ENCODE data around the gene STK25.
"Not testable (repeated sequence)": the region's sequence is repeated elsewhere in the genome, so short reads cannot be mapped to it uniquely, and the experiment has no call there.

Gene STK25

DNA sequence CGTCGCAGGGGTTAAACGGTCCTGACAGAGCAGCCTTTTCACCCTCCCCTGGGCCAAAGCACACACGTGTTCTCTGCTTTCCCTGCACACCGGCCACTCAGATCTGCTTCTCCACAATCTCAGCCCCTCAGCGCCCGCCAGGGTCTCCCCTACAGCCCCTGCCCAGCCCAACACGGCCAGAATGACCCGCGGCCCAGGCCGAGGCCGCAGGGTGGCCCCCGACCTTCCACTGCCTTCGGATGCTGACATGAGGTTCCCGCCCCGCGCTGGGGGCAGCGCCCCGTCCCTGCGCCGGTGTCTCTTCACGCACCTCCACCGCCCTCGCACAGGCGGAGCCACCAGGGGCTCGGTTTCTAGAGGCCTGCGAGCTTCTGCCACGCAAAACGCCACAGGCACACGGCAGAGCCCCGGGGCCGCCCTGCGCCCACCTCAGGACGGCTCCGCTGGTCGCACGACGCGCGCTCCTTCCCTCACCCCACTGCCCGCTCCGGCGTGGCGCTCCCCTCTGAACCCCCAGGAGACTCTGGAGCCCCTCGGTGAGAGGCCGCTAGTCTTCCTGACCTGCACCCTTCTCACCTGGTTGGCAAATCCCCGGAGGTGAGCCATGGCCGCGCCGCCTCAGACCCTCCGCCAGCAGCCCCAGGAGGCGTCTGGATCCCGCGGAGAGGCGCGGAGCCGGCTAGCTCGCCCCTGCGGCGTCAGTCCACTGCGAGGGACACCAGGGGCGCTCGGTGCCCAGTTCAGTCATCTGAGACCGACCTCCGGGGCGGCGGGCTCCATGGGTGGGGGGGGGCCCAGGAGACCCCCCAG is 749 bp downstream of the STK25 start:
- DNase-seq = peak; percentile 16 to 79

DNA sequence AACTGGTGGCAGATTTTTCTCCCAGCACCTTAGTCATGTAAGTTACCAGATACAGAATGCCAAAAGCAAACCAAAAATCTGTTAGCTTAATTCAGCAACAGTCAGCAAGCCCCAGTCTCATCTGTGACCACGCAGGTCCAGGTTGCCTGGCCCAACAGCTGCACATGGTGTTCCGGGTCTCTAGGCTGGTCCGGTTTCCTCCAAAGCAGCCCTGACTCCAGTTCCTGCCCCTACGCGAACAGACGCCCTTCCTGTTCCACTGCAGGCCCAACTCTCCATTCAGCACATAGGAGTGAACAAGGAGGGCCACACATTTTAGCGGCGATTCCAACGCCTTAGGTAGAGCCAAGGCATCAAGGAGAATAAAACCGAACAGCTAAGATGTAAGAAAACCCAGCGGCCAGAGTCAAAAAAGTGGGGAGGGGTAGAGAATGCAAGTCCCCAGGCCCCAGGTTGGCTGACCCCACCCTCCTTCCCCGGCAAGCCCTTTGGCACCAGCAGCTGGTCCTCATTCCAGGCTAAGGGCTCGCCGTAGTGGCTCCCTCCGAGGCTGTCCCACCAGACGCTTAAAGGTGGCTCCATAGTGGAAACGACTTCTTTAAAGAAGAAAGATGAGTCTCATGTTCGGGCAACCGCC is 1.5 kb downstream of the STK25 start:
- no peak for DNase-seq

DNA sequence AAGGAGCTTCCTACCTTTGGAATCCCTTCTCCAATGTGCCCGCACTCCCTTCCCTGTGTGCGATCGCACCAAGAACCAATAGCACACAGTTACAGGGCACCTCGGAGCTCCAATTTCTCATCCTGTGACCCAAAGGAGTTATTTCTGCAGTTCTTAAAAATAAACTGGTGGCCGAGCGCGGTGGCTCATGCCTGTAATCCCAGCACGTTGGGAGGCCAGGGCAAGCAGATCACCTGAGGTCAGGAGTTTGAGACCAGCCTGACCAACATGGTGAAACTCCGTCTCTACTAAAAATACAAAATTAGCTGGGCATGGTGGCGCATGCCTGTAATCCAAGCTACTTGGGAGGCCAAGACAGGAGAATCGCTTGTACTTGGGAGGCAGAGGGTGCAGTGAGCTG is 2.1 kb downstream of the STK25 start:
- not testable (repeated sequence) for DNase-seq

DNA sequence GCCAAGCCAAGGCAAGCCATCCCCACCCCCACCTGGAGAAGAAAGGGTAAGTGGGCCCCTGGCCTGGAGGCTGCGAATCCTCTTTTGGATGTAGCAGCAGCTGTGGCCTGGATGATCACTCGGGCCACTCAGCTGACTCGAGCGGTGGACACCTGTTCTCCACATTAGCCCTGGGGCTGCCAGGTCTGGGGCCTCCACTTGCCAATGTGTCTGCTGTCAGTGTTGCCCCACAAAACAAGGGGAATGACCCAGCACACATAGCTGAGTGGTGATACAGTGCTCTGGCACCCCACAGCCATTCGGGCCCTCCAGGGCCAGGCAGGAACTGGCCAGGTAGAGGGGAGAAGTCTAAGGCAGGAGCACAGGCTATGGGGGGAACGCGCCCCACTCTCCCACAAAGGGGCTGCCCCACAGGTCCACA is 2.6 kb downstream of the STK25 start:
- DNase-seq = no peak

DNA sequence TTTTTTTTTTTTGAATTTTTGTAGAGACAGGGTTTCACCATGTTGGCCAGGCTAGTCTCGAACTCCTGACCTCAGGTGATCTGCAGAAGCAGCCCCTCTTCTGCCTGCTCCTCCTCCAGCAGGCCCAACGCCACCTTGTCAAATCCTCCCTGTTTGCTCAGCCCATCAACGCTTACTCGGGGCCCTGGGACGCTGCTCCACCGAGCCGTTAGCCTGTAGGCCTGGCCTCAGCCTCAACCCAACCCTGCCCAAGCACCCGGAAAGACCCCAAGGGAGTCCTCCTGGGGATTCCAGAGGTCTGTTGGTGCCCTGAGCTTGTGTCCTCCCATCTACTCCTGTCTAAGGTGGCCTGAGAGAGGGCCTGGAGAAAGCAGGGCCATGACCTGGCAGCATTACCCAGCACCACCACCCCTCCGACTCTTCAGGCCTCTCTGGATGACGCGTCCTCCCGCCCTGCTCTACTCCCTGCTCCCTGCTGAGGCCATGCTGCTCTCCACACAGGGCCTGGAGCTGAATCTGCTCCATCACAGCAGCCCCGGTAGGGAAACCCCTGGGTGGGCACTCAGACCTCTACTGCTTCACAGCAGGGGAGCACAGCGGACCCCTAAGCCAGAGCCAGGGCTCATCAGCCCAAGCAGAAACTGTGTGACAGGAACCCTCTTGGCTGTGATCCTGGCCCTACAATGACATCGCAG is 3.2 kb downstream of the STK25 start:
- no peak for DNase-seq

DNA sequence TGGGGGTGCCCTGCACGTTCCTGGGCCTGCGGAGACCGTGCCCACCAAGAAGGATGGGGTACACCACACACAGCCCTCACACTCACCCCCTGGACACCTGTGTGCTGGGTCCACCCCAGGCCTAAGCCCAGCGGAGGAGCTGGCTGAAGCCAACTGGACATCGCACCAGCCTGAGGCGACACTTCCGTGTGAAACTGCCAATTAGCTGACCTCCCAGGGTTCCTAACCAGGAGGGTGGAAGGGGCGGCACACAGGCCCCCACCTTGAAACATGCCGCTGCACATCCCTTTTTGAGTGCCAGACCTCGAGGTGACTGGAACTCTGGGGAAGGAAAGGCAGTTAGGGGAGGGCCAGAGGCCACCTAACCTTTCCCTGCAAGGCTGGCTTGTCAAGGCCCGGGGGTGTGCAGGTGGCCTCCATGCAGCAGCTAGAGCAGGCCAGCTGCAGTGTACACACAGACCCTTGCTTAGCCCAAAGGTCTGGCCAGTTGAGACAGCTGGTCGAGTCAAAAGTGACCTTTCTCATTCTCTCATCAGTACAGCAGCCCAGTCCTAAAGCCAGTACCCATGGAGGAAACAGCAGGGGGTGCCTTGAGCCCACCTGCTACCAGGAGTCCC is 4.5 kb downstream of the STK25 start:
- DNase-seq = no peak

DNA sequence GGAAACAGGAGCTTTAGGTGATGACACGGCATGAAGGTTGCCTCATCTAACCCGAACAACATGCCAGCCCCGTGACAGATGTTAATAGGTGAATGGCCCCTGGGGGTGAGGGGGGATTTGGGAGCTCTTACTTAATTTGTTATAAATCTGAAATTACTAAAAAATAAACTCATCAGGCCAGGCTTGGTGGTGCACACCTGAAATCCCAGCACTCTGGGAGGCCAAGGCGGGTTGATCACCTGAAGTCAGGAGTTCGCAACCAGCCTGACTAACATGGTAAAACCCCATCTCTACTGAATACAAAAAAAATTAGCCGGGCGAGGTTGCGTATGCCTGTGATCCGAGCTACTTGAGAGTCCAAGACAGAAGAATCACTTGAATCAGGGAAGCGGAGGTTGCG is 6.1 kb downstream of the STK25 start:
- no peak for DNase-seq

DNA sequence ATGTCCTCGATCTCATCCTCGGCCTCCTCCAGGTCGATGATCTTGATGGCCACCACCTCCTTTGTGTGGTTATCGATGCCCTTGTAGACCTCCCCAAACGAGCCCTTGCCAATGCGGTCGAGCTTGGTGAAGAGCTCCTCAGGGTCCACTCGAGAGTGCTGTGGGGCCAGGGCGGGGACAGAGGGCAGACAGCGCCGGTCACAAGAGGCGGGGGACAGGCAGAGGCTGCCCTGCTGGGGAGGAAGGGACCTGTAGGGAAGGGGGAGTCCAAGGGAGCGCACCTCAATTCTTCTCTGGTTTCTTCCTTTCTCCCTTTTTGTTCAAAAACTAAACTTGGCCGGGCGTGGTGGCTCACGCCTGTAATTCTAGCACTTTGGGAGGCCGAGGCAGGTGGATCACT is 6.8 kb downstream of the STK25 start:
- DNase-seq = no peak

DNA sequence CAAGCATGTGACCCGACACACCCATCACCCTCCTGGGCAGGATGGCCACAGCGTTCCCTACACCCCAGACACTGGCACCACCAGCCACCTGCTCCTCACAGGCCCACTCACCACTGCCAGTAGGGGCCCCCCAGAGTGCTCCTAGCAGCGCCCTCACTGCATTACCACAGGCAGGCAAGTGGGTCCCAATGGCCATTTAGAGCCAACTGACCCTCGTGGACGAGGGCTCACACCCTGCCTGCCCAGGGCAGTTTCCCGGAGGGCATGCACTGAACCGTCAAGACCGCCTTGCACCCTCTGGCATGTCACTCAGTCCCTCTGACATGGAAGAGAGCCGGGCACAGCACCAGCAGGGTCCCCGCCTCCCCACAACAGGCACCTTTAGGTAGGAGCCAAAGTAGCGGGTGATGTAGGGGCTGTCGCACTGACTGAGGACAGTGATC is 7.3 kb downstream of the STK25 start:
- no peak for DNase-seq

DNA sequence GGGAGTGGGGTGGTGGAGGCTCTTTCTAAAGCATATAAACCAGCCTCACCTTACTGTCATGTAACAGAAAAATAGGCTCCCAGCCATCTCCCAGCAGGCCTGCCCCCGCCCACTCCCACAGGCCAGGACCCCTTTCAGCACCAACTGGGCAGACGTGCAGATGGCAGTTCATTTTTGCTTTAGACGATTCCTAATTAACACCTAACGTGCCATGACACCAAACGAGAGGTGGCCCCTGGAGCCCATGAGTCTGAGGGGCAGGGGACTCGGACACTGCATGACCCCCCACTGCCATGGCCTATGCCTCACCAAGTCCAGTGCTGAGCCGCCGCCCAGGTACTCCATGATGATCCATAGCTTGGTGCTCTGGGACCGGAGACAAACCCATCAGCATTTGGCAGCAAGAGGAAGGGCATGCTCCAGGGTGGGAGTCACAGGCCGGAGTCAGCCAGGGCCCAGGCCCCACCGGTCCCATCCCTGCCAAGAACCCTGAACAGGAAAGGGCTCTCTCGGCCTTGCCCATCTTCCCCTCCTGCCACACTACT is 7.9 kb downstream of the STK25 start:
- DNase-seq = no peak

DNA sequence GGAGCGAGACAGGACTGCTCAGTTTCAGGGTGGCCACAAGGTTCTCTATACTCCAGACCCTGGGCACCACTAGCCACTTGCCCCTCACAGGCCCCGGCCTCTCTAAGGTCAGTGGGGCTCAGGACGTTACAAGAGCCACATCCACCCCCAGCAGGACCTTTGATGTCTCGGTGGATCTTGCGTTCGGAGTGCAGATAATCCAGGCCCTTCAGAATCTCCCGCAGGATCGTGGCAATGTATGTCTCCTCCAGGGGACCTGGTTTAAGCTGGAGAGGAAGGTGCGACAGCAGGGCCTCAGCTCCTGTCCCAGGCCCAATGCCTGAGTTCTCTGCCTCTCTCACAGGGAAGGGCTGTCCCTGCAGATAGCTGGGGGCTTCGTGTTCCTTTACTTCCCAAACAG is 8.4 kb downstream of the STK25 start:
- DNase-seq = no peak

DNA sequence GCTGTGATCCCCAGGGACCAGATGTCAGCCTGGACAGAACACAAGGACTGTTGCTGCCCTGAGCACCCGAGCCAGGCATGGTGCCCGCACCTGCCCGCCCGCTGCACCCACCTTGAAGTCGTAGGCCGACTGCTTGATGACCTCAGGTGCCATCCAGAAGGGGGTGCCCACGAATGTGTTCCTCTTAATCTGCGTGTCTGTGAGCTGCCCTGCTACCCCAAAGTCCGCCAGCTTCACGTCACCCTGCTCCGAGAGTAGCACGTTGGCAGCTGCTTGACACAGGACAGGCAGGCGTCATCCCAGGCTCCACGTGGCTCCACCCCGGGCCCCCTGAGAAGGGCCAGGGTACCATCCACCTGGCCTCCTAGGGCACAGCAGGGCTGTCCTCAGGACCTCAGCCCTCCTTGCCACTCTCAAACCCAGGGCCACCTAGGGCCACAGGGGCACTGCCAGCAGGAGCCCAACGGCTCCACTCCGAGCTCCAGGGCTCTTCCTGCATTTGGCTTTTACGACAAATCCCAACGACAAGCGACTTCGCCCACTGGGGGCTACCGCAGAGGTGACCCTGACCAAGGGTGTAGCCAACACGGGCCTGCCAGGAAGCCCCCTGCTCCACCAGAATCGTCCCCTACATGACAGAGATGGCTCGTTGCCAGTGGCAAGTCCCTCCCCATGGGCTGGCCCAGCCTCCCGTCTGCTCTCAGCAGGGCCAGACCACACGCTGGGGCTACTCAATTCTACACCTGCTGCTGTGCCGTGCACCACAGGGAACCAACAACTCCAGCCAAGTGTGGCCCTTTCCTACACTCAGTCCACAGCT is 9.0 kb downstream of the STK25 start:
- no peak for DNase-seq

DNA sequence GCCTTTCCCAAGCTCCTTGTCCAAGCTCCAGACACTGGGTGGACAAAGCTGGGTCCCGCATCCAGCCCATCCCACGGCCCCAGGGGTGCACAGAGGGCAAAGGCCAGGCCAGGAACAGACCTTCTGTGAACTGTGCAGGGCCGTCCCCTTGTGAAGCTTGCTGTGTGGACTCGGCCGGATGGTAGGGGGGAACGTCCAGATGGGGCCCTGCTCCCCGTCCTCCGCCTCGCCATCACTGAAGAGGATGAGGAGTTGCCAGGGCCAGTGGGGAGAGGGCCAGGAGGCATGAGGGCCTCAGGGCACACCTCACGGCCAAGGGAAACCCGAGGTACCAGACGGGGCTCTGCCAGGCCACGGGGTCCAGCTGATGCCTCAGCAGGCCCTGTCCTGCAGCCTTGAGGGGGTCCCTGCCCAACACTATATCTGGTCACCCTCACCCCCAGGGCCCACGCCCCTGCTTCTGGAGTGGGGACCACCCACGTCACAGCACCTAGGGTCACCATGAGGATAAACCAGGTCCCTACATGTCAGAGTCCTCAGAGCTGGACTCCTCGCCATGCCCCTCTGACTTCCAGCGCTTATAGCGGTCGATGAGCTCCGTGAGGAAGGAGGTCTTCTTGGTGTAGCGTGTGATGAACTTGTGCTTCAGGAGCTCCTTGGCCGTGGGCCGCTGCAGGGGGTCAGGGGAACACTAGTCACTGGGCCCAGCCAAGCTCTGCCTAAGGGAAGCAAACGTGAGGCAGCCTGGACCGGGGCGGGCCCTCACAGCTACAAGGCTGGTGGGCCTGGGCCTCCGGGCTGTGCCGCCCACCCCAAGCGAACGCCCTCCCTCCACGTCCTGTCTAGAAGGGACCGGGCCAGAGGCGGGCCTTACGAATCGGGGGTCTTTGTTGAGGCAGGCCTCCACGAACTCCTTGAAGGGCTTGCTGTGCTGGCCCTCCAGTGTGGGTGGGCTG is 10.0 kb downstream of the STK25 start:
- no peak for DNase-seq

DNA sequence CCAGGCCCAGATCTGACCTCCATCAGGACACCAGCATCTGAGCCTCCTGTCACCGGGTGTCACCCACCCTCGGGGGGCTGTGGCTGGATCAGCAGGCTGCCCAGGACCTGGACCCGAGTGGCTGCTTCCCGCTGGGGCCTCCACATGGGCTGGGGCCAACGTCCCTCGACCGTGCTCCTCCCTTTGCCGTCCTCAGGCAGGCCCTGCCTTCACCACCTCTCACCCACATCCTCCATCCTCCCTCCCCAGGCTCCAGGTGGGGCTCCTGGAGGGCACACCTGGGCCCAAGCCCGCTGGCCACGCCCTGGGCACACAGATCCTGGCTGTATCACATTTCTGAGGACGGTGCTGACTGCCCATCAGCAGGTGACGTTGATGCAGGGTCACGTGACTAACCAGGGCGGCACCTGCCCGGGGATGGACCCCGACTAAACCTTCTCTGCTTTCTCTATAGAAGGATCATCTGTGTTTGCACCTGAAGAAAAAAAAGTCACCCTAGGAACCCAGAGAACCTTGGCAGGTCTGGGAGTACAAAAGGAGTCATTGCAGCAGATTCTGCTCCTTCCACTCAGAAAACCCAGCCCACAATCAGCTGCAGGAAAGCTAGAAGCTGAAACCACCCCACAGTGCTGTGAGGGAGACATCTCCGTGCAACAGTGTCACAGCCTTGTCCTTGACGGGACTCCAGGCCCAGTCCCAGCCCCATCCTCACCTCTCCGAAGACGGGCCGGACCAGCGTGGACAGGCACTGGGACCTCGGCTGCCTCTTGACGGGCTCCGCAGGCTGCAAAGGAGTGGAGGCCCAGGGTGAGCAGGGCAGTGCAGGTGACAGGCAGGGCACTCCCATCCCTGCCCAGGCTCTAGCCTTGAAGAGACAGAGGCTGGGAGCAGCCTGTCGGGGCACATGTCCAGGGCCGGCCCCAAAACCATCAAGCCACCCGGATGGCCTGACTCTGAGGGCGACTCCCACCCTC is 11.2 kb downstream of the STK25 start:
- DNase-seq = peak in 1 of 2 experiments; percentile 57

DNA sequence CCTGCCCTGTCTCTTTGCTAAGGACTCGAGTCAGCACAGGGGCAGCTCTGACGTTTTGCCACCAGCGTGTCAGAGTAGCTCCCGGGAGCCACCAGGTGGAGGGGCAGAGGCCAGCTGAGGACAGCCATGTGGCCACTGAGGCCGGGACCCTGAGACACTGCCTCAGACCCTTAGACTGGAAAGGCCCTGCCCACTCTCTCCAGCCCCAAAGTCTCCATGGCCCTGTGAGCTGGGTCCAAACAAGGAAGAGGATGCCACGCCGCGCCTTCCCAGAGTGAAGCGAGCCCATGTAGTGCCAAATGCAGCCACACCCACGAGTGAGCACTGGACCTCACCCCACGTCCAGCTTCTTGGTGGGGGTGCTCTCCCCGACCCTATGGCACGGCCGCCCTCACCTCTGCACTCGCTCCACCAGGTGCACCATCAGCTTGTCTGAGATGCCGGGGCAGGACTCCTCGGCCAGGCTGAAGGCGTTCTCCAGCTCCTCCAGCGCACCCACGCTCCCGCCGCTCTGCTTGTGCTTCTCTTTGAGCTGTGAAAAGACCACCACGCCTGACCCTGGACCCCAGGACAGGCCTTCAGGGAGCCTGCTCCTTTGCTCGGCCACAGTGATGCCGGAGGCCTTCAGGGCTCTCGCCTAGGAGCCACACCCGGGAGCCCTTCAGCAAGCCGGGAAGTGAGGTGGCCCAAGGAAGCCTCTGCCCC is 12.2 kb downstream of the STK25 start:
- DNase-seq = no peak

DNA sequence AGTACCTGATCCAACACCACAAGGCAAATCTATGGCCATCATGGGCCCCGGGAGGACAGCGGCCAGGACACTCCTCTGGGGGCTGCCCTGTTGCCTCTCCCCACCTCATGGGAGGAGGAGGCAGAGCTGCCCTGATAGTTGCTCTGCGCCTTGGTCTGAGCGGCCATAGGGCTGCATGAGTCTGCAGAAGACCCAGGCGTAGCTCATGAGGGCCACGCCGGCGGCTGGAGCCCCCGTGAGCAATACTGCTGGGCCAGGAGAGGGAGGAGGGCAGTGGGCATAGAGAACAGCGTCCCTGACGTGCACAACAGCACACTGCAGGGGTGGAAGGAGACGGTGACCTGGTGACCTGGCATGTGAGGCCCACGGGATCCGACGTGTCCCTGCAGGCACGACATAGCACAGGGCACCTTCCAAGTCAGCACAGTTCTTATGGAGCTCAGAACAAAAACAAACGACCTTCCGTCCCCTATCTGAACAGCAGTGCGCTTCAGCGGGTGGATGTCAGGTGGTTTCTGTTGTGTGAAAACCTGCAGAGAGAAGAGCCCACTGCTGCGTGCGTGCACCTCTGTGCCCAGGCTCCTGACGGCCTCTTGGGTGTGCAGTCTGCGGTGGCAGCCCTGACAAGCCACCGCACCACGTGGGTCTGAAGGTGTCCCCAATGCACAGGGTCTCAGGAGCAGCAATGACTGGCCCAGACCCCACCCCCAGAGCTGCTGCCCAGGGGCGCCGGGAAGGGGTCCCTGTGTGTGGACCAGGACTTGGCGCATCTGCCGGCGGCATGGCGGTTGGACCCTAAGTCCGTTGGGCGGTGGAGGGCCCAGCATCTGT is 13.0 kb downstream of the STK25 start:
- DNase-seq = no peak

DNA sequence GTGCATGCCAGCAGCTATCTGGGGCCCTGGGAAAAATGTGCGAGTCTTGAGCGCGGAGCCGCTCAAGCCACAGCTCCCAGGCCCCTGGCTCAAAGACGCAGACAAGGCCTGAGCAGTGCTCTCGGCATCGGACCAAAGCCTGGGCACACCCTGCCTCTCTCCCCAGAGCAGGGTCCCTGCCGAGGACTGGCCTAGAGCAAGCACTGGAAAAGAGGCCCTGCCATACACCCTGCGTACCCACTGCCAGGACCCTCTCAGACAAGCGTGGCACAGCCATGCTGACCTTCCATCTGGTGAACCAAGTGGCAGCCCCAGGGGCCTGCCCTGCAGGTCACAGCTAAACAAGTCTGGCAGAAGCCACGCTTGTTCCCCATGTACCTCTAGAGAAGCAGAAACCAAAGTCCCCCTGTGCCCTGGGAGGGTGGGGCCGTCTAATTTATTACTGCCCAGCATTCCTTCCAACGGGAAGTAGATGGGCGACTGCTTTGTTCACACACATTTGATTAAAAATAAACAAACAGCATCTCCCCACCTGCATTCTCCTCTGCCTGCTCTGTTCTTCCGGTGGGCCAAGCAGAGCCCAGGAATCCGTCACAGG is 14.0 kb downstream of the STK25 start:
- DNase-seq = no peak

DNA sequence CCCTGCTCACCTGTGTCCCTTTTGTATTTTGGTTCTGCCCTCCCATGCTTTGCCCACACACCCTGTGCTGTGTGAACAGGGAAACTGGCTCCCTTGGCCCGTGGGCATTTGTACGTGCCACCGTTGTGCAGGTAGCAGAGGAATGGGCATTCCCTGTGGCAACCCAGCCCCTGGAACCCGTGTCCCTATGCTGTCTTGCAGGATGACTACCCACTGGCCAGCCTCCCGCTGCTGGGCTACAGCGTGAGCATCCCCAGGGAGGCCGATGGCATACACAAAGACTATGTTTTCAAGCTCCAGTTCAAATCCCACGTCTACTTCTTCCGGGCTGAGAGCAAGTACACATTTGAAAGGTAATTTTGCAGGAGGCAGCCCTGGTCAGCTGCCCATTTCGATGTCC is 15.3 kb downstream of the STK25 start:
- DNase-seq = no peak

Measured in NCI-H526 (cell line).